Measurements from ENCODE around the gene SFXN5. TPM values are rescaled to one million over a fixed set of nuclear protein-coding genes. Genes with fewer than 3 reads are reported as not detected.

SFXN5 gene
- total RNA-seq, 1 experiment from 2014 or later: 11.3 TPM

DNA sequence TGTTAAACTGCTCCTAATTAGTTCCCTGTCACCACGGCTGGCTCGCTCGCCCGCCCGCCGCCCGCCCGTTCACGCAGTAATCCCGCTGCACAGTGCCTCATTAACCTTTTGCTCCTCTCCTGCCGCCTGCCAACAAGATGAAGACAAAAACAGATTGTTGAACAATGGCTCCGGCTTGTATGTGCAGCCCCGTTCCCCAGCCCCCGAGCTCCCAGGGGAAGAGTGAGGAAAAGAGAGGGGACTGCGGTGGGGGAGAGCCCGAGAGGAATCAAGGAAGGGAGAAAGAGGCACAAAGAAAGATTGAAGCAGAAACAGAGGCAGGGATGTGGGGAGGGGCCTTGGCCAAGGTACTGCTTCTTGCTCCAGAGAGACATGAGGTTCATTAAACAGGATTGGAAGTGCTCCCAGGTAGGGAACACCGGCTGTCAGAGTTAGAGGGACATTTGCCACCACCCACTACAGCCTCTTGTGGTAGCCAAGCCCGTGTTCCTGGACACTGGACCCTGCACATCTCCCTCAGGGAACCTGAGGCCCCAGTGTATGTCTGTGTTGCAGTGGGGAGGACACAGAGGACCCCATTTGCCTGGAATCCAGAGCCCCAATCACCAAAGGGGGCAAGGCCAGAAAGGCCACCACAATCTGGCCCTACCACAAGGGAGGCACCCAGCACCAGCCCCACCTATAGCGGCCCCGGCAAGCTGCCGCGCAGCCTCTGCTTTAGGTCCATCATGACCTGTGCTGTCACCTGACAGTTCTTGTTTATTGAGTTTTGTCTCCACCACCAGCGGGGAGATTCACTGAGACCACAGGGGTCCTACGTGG is 116.1 kb downstream of the SFXN5 start:
- intact Hi-C loops (cut with micrococcal nuclease; ENCODE audit: unreplicated experiment): no loop called here
- Mint-ChIP-seq H3K27me3 (ENCODE audit: unreplicated experiment) (no peaks in the 10 kb centered on the region), H3K9me3 (ENCODE audit: low read depth, unreplicated experiment) (no peaks in the 10 kb centered on the region), H3K4me3 (ENCODE audit: low read depth, unreplicated experiment) (no peak overlapping the region), H3K27ac (ENCODE audit: unreplicated experiment) (no peak overlapping the region), H3K36me3 (ENCODE audit: insufficient read depth, unreplicated experiment) (no peaks in the 10 kb centered on the region), H3K4me1 (ENCODE audit: low read depth, unreplicated experiment) (no peaks in the 10 kb centered on the region)
- CTCF ChIA-PET: no interaction called here
- no peak for DNase-seq
- no TSS peak for BruUV-seq (replicated peaks)
- TF ChIP-seq, protein P1, sequence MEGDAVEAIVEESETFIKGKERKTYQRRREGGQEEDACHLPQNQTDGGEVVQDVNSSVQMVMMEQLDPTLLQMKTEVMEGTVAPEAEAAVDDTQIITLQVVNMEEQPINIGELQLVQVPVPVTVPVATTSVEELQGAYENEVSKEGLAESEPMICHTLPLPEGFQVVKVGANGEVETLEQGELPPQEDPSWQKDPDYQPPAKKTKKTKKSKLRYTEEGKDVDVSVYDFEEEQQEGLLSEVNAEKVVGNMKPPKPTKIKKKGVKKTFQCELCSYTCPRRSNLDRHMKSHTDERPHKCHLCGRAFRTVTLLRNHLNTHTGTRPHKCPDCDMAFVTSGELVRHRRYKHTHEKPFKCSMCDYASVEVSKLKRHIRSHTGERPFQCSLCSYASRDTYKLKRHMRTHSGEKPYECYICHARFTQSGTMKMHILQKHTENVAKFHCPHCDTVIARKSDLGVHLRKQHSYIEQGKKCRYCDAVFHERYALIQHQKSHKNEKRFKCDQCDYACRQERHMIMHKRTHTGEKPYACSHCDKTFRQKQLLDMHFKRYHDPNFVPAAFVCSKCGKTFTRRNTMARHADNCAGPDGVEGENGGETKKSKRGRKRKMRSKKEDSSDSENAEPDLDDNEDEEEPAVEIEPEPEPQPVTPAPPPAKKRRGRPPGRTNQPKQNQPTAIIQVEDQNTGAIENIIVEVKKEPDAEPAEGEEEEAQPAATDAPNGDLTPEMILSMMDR (IDR thresholded peaks at IDR 0.05; ENCODE audit: unreplicated experiment): no peak

DNA sequence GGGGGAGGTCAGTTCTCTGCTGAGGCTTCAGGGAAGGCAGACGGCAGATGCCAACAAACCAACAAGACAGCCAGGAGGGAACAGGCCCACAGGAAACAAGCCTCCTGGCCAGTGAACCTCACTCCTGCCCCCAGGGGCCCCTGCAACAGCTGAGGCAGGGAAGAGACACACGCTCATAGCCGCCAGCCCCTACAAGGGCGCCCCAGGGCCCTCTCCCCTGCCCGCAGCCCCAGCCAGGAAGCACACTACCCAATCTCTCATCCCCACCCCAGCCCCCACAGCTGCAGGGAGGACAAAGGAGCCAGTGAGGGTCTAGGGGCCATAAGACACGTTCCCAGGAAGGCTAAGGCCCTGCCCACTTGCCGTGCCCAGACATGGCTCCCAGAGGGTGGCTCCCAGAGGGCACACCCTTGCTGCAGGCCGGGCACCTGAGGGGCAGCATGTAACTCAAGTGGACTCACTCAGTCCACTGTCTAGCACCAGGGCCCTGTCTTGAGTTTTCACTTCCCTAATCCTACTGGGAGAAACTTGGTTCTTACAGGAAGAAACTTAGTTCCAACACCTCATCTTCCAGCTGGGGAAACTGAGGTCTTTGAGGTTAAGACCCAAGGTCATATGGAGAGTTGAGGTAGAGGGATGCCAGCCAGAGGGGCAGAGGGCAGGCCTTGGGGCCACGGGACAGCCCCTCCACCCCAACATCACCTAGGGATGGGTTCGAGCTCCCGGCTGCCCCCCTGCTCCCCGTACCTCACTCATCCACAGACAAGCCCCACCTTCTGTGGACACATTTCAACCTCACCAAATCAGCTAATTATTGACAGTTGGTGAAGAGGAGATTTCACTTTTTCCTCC is 116.9 kb downstream of the SFXN5 start:
- DNase-seq: no peak
- Mint-ChIP-seq H3K27ac (ENCODE audit: unreplicated experiment) (no peak overlapping the region), H3K9me3 (ENCODE audit: low read depth, unreplicated experiment) (no peaks in the 10 kb centered on the region), H3K4me3 (ENCODE audit: low read depth, unreplicated experiment) (no peak overlapping the region), H3K36me3 (ENCODE audit: insufficient read depth, unreplicated experiment) (no peaks in the 10 kb centered on the region), H3K27me3 (ENCODE audit: unreplicated experiment) (no peaks in the 10 kb centered on the region), H3K4me1 (ENCODE audit: low read depth, unreplicated experiment) (no peaks in the 10 kb centered on the region)
- intact Hi-C loops (cut with micrococcal nuclease; ENCODE audit: unreplicated experiment): no loop called here
- TF ChIP-seq, protein P1 (IDR thresholded peaks at IDR 0.05; ENCODE audit: unreplicated experiment): no peak
- CTCF ChIA-PET: no interaction called here
- no TSS peak for BruUV-seq (replicated peaks)

DNA sequence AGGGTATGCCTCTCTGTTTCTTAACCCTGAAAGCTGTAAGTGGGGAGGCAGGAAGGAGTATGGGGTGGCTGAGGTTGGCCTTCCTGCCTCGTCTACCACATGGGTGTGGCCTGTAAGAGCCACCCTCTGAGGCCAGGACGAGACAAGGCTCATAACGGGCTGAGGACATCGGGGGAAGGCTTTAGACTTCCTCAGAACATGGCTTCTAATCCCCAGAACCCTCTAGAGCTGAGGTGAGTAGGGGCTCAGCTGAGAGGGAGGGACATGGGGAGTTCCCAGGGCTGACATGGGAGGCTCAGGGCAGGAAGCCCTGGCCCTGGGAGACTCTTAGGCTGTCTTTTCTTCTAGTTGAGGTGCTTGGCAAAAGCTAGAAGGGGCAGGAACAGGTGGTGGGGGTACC is 117.5 kb downstream of the SFXN5 start:
- no peaks in the 10 kb centered on the region for H3K36me3 Mint-ChIP-seq (ENCODE audit: insufficient read depth, unreplicated experiment)
- H3K27me3 Mint-ChIP-seq (ENCODE audit: unreplicated experiment): no peaks in the 10 kb centered on the region
- DNase-seq: no peak
- no peaks in the 10 kb centered on the region for H3K4me1 Mint-ChIP-seq (ENCODE audit: low read depth, unreplicated experiment)
- BruUV-seq (replicated peaks): no TSS peak
- intact Hi-C loops (cut with micrococcal nuclease; ENCODE audit: unreplicated experiment): no loop called here
- no peak overlapping the region for H3K4me3 Mint-ChIP-seq (ENCODE audit: low read depth, unreplicated experiment)
- CTCF ChIA-PET: no interaction called here
- H3K27ac Mint-ChIP-seq (ENCODE audit: unreplicated experiment): no peak overlapping the region
- no peaks in the 10 kb centered on the region for H3K9me3 Mint-ChIP-seq (ENCODE audit: low read depth, unreplicated experiment)
- TF ChIP-seq, protein P1 (IDR thresholded peaks at IDR 0.05; ENCODE audit: unreplicated experiment): no peak

DNA sequence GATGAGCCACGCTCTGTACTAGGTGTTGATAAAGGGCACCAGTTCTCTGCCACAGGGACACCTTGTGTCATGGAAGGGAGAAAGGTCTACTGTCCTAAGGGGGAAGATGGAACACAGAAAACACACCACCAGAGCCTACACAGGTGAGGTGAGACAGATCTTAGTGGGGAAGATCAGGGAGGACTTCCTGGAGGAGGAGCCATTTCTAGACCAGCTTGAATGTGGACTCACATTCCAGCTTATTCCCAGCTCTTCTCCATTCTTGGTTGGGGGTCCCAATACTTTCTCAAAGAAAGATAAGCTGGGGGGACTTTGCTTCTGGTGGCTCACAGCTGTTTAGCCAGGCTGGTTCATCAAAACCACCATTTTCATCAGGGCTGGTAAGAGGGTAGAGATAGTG is 118.0 kb downstream of the SFXN5 start:
- no peaks in the 10 kb centered on the region for H3K9me3 Mint-ChIP-seq (ENCODE audit: low read depth, unreplicated experiment)
- H3K4me3 Mint-ChIP-seq (ENCODE audit: low read depth, unreplicated experiment): no peak overlapping the region
- TF ChIP-seq, protein P1 (IDR thresholded peaks at IDR 0.05; ENCODE audit: unreplicated experiment): no peak
- H3K36me3 Mint-ChIP-seq (ENCODE audit: insufficient read depth, unreplicated experiment): no peaks in the 10 kb centered on the region
- H3K27ac Mint-ChIP-seq (ENCODE audit: unreplicated experiment): no peak overlapping the region
- intact Hi-C loops (cut with micrococcal nuclease; ENCODE audit: unreplicated experiment): no loop called here
- H3K4me1 Mint-ChIP-seq (ENCODE audit: low read depth, unreplicated experiment): no peaks in the 10 kb centered on the region
- CTCF ChIA-PET: no interaction called here
- DNase-seq: no peak
- no TSS peak for BruUV-seq (replicated peaks)
- no peaks in the 10 kb centered on the region for H3K27me3 Mint-ChIP-seq (ENCODE audit: unreplicated experiment)
